HEK293 (cell line): Measurements from ENCODE around the gene IL17REL.

Source experiments
- CTCF ChIA-PET: fragments of 350-600 bp; formaldehyde crosslinking; extraction: SDS; loops from one replicate; lab custom pipeline; 2021; ENCODE audit warnings: antibody characterized with exemption; lab: Yijun Ruan, JAX
- POLR2A ChIA-PET: fragments of 300-600 bp; formaldehyde crosslinking; extraction: SDS; loops from one replicate; lab custom pipeline; 2020; ENCODE audit warnings: antibody characterized with exemption, inconsistent platforms; lab: Yijun Ruan, JAX
- H3K27ac ChIP-seq: fragments of 200-500 bp; sonication (Bioruptor generic); 2 replicates; pipeline ENCODE4 v1.5.1; 2014; ENCODE audit warnings: low read depth, low read length, control low read depth, inconsistent platforms; ENCODE audit errors: extremely low read depth
- H3K36me3 ChIP-seq, 2 experiments: fragments of 200-500 bp in 1 of 2; sonication (Bioruptor generic) in 1 of 2; 1 replicate in 1 of 2; 2 replicates in 1 of 2; pipeline ENCODE4 v1.5.1; 2014 to 2017; ENCODE audit warnings: inconsistent platforms in 2 of 2, low read length in 2 of 2; ENCODE audit not compliant: control insufficient read depth in 2 of 2, insufficient read depth in 1 of 2
- H3K4me1 ChIP-seq: fragments of 200-500 bp; sonication (Bioruptor generic); 2 replicates; pipeline ENCODE4 v1.5.1; 2014; ENCODE audit warnings: mild to moderate bottlenecking, low read length, inconsistent platforms; ENCODE audit not compliant: control insufficient read depth, insufficient read depth
- H3K4me3 ChIP-seq: 2 replicates; pipeline ENCODE4 v1.5.1; 2011; ENCODE audit warnings: low read depth, mild to moderate bottlenecking, control low read depth, low read length, moderate library complexity
- H3K9me3 ChIP-seq: fragments of 200-500 bp; sonication (Bioruptor generic); 2 replicates; pipeline ENCODE4 v1.5.1; 2014; ENCODE audit warnings: low read depth, low read length, inconsistent platforms; ENCODE audit not compliant: control insufficient read depth, insufficient read depth
- GLIS2 ChIP-seq: fragments of 450-650 bp; formaldehyde crosslinking; IDR thresholded peaks from 2 replicates; pipeline ENCODE4 v1.5.1; 2016; ENCODE audit warnings: missing biosample characterization, missing genetic modification characterization
- IKZF3 ChIP-seq: fragments of 450-650 bp; IDR thresholded peaks from 2 replicates; pipeline ENCODE4 v1.5.0; 2018; ENCODE audit warnings: missing biosample characterization, mild to moderate bottlenecking, missing genetic modification characterization, moderate library complexity
- MEIS1 ChIP-seq: sonication (generic); formaldehyde crosslinking; IDR thresholded peaks from 2 replicates; pipeline ENCODE4 v1.8.1; 2022; ENCODE audit warnings: missing genetic modification reagents, mild to moderate bottlenecking, borderline replicate concordance
- SP3 ChIP-seq: fragments of 450-650 bp; formaldehyde crosslinking; IDR thresholded peaks from 2 replicates; pipeline ENCODE4 v1.5.1; 2016; ENCODE audit warnings: missing biosample characterization, missing genetic modification characterization
- ZBTB49 ChIP-seq: fragments of 450-650 bp; formaldehyde crosslinking; IDR thresholded peaks from 2 replicates; pipeline ENCODE4 v1.5.1; 2016; ENCODE audit warnings: missing biosample characterization, missing genetic modification characterization, low read depth
- ZNF114 ChIP-seq: fragments of 450-650 bp; formaldehyde crosslinking; IDR thresholded peaks from 2 replicates; pipeline ENCODE4 v1.5.0; 2017; ENCODE audit warnings: missing biosample characterization, missing genetic modification characterization
- ZNF132 ChIP-seq: fragments of 450-650 bp; formaldehyde crosslinking; IDR thresholded peaks from 2 replicates; pipeline ENCODE4 v1.5.1; 2017; ENCODE audit warnings: missing biosample characterization, missing genetic modification characterization, borderline replicate concordance
- ZNF174 ChIP-seq: fragments of 450-650 bp; formaldehyde crosslinking; IDR thresholded peaks from 2 replicates; pipeline ENCODE4 v1.5.0; 2017; ENCODE audit warnings: missing biosample characterization, mild to moderate bottlenecking, missing genetic modification characterization
- ZNF202 ChIP-seq: fragments of 450-650 bp; formaldehyde crosslinking; IDR thresholded peaks from 2 replicates; pipeline ENCODE4 v1.5.1; 2016; ENCODE audit warnings: missing biosample characterization, missing genetic modification characterization, borderline replicate concordance
- ZNF214 ChIP-seq: fragments of 450-650 bp; formaldehyde crosslinking; IDR thresholded peaks from 2 replicates; pipeline ENCODE4 v1.5.1; 2017; ENCODE audit warnings: missing biosample characterization, mild to moderate bottlenecking, missing genetic modification characterization, borderline replicate concordance
- ZNF239 ChIP-seq: fragments of 450-650 bp; formaldehyde crosslinking; IDR thresholded peaks from 2 replicates; pipeline ENCODE4 v1.5.1; 2016; ENCODE audit warnings: missing biosample characterization, missing genetic modification characterization
- ZNF324 ChIP-seq: fragments of 450-650 bp; formaldehyde crosslinking; IDR thresholded peaks from 2 replicates; pipeline ENCODE4 v1.5.1; 2016; ENCODE audit warnings: missing biosample characterization, missing genetic modification characterization
- ZNF501 ChIP-seq: fragments of 450-650 bp; formaldehyde crosslinking; IDR thresholded peaks from 2 replicates; pipeline ENCODE4 v1.5.1; 2016; ENCODE audit warnings: missing biosample characterization, missing genetic modification characterization
- ZNF624 ChIP-seq: fragments of 450-650 bp; formaldehyde crosslinking; IDR thresholded peaks from 2 replicates; pipeline ENCODE4 v1.5.1; 2017; ENCODE audit warnings: missing biosample characterization, missing genetic modification characterization
- ZNF670 ChIP-seq: fragments of 450-650 bp; formaldehyde crosslinking; IDR thresholded peaks from 2 replicates; pipeline ENCODE4 v1.5.1; 2016; ENCODE audit warnings: missing biosample characterization, missing genetic modification characterization, low read depth
- ZNF677 ChIP-seq: fragments of 450-650 bp; IDR thresholded peaks from 2 replicates; pipeline ENCODE4 v1.5.0; 2018; ENCODE audit warnings: missing biosample characterization, mild to moderate bottlenecking, missing genetic modification characterization, moderate library complexity
- ZNF707 ChIP-seq: fragments of 450-650 bp; formaldehyde crosslinking; IDR thresholded peaks from 2 replicates; pipeline ENCODE4 v1.5.1; 2016; ENCODE audit warnings: missing biosample characterization, missing genetic modification characterization
- ZNF747 ChIP-seq: fragments of 450-650 bp; formaldehyde crosslinking; IDR thresholded peaks from 2 replicates; pipeline ENCODE4 v1.5.1; 2016; ENCODE audit warnings: missing biosample characterization, missing genetic modification characterization
- ZNF777 ChIP-seq: fragments of 450-650 bp; formaldehyde crosslinking; IDR thresholded peaks from 2 replicates; pipeline ENCODE4 v1.5.1; 2017; ENCODE audit warnings: missing biosample characterization, missing genetic modification characterization, borderline replicate concordance
- TF ChIP-seq, protein P1 (sequence below): fragments of 450-650 bp; formaldehyde crosslinking; IDR thresholded peaks from 2 replicates; pipeline ENCODE4 v1.5.1; 2016; ENCODE audit warnings: missing biosample characterization, missing genetic modification characterization
- TF ChIP-seq, protein P2 (sequence below): fragments of 450-650 bp; formaldehyde crosslinking; IDR thresholded peaks from 2 replicates; pipeline ENCODE4 v1.5.1; 2016; ENCODE audit warnings: missing biosample characterization, missing genetic modification characterization

IL17REL gene

DNA sequence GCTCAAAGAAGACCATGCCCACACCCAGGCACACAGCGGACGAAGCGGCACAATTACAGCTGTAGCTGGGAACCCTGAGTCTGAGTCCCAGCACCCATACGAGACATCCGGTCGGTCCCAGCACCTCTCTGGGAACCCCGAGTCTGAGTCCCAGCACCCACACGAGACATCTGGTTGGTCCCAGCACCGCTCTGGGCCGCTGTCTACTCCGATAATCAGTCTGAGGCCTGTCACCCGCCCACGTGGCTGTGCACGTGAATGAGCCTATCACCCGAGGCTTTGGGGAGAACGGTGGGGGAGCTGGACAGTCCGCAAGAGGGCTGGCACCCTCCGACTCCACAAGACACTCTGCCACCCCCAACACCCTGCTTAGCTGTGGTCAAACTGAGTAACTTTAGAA is 39.4 kb upstream of the IL17REL start (continued):
- TF ChIP-seq, protein P1, sequence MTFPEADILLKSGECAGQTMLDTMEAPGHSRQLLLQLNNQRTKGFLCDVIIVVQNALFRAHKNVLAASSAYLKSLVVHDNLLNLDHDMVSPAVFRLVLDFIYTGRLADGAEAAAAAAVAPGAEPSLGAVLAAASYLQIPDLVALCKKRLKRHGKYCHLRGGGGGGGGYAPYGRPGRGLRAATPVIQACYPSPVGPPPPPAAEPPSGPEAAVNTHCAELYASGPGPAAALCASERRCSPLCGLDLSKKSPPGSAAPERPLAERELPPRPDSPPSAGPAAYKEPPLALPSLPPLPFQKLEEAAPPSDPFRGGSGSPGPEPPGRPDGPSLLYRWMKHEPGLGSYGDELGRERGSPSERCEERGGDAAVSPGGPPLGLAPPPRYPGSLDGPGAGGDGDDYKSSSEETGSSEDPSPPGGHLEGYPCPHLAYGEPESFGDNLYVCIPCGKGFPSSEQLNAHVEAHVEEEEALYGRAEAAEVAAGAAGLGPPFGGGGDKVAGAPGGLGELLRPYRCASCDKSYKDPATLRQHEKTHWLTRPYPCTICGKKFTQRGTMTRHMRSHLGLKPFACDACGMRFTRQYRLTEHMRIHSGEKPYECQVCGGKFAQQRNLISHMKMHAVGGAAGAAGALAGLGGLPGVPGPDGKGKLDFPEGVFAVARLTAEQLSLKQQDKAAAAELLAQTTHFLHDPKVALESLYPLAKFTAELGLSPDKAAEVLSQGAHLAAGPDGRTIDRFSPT: no peak
- TF ChIP-seq IKZF3 (tag by site-specific recombination): no peak
- TF ChIP-seq ZNF747: no peak
- no peak for TF ChIP-seq ZNF677 (tag by site-specific recombination)
- no peak for TF ChIP-seq ZNF501
- TF ChIP-seq, protein P2, sequence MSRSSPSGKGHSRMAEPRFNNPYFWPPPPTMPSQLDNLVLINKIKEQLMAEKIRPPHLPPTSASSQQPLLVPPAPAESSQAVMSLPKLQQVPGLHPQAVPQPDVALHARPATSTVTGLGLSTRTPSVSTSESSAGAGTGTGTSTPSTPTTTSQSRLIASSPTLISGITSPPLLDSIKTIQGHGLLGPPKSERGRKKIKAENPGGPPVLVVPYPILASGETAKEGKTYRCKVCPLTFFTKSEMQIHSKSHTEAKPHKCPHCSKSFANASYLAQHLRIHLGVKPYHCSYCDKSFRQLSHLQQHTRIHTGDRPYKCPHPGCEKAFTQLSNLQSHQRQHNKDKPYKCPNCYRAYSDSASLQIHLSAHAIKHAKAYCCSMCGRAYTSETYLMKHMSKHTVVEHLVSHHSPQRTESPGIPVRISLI (tag by site-specific recombination): no peak
- TF ChIP-seq, all 188 proteins: peak for 0

DNA sequence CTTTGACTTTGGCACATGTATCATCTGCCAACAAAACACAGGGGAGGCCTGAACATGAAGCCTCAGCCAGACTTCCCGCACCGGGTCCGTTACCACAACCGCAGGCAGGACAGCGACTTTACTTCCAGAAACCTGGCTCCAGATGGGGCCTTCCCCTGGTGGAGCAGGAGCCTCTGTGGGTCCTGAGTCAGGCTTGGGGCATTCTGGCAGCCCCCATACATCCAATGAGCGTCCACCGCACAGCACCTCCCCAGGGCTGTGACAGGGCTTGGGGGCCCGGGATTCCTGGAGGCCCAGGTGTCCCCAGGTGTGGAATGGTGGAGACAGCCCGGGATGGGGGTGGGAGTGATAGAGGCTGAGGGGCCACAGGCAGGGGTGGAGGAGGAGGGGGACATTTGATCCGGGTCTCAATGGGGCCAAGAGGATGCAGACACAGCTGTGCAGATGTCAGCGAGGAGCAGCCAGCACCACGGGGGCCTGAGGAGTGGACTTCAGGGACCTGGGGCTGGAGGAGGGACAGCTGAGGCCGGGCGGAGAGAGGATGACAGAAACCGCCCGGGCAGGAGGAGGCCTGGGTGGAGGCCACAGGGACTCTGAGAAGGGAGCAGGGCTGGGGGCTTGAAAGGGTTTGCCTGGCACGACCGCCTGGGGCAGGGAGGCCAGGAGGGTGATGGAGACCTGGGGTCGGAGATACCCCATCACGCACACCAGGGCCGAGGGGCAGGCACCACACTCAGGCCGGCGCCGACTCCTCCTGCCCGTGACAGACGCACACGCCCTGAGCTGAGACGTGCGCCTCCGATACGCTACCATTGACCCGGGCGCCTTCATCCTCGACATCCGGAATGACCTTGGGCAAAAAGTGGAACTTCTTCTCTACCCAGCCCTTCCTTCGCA is 37.0 kb upstream of the IL17REL start:
- ChIA-PET CTCF (interaction anchor here (1.0 to 1.1 kb wide), 2 partner anchors 19 kb away, joined by 3 to 4 read pairs; no protein-coding TSS in a partner anchor), POLR2A (no interaction called here)
- no peaks in the 10 kb centered on the region for H3K4me1 ChIP-seq
- no peak for TF ChIP-seq ZNF174 (tag by site-specific recombination)
- no peak for TF ChIP-seq ZNF670 (tag by site-specific recombination)
- no peak for TF ChIP-seq ZNF114 (tag by site-specific recombination)
- TF ChIP-seq ZNF324 (tag by site-specific recombination): no peak
- no peak for TF ChIP-seq ZNF214 (tag by site-specific recombination)
- TF ChIP-seq ZNF777 (tag by site-specific recombination): no peak
- TF ChIP-seq ZBTB49 (tag by site-specific recombination): no peak
- TF ChIP-seq ZNF707: no peak
- TF ChIP-seq ZNF624: no peak
- no peak for TF ChIP-seq ZNF132 (tag by site-specific recombination)
- no peak for TF ChIP-seq MEIS1 (CRISPR knock-in tag)
- TF ChIP-seq GLIS2 (tag by site-specific recombination): no peak
- TF ChIP-seq ZNF501: no peak
- TF ChIP-seq ZNF202 (tag by site-specific recombination): no peak
- no peak for TF ChIP-seq ZNF239 (tag by site-specific recombination)
- TF ChIP-seq SP3: no peak
- H3K9me3 ChIP-seq: no peaks in the 10 kb centered on the region
- H3K27ac ChIP-seq: no peak overlapping the region
- H3K36me3 ChIP-seq: no peaks in the 10 kb centered on the region
- H3K4me3 ChIP-seq: no peak overlapping the region
